GM20431 (cell line): ENCODE results near the gene SCYL3.

Source experiments
- in situ Hi-C: fragments of 300-500 bp; cut with MseI, MboI; formaldehyde crosslinking; loops from one replicate; pipeline ENCODE4 v1.15.0; 2020; ENCODE audit warnings: low sequenced_read_pairs; ENCODE audit not compliant: unreplicated experiment

Gene SCYL3

GRCh38 chr1:169902751-169903150 is 9.1 kb upstream of the SCYL3 start:
- in situ Hi-C loops = no loop called here

DNA sequence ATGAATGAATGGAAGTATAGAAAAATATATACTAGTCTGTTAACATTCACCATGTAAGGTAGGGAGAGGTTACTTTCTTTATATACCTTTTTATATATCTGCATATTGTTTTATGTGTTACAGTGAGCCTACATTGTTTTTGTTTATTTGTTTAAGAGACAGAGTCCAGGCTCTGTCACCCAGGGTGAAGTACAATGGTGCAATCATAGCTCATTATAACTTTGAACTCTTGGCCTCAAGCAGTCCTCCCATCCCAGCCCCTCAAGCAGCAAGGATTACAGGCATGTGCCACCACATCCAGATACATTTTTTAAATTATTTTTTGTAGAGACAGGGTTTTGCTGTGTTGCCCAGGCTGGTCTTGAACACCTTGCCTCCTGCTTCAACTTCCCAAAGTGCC is 7.4 kb upstream of the SCYL3 start:
- in situ Hi-C loops = no loop called here

DNA sequence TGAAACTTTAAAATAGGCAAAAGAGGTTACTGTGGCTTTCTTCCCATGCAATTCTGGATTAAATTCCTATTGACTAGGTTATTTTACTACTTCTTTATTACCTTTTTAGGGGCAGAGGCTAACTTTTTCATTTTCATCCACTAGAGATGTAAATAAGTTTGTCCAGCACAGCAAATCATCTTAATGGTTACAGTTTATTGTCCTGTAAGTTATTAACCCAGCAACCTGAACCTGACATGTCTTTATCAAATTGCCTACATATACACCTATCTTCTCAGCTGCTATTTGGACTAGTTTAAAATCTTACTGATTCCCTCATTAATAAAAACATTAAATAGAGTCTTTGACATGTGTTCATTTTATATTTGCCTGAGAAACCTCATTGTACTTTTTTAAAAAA is 6.9 kb upstream of the SCYL3 start:
- in situ Hi-C loops = no loop called here

DNA sequence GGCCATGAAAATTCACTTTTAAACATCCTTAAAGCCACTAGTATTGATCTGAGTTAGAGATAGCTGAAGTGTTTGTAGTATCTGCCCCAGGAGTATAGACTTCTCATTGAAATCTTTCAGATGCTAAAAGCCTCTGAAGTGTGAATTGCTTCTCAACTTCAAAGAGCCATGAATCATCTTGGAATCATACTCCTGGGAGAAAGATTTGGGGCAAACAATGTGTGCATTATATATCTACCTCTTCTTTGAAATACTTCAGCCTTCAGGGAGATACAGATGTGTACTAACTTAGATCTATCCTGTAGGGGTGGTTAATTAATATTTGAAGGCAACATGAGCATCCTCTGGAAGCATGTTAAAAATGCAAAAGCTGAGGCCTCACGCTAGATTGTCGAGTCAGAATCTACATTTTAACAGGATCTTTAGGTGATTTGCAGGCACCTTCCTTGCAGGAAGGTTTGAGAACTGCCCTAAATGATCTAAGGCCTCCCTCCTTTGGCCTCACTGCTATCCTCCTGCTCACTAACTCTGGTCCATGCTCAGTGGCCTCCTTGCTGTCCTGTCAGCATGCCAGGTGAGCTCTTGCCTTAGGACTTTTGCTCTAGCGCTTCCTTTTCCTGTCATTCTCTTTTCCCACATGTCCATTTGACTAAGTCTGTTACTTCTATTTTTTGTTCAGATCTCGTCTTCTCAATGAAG is 6.0 kb upstream of the SCYL3 start:
- in situ Hi-C loops = no loop called here

GRCh38 chr1:169896013-169896412 is 2.3 kb upstream of the SCYL3 start:
- in situ Hi-C loops = no loop called here

- in situ Hi-C loops = no loop called here
These were observed 889 bp upstream of the SCYL3 start for GRCh38 chr1:169894424-169895145.

DNA sequence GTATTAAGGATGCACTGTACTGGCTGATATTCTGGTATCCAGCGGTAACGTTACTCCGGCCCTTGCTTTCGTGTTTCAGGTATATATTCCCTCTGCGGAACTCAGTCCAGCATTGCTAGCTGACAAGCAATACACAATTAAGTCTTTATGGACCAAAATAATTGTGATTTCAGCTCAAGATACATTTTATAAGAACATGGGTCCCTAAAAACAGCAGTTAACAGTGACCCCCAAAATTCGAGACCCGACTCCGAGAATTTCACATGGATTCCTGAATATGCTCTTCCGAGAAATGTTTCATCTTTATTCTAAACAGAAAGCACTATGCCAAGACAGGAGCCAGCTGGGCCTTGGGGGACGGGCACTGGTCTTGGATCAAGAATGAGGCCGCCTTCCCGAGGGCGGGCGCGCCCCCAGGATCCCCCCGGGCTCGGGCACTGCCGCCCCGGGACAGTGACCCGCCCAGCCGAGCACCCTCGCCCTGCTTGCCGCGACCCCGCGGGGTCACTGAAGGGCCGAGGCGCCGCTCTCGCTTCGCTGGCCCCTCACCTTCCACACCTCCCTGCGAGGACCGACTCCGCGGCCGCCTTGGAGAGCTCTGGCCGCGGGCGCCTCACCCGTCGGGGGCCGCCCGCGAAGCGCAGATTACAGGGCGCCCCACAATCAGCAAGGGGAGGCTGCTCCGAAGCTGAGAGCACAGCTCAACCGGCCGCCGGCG is 610 bp downstream of the SCYL3 start:
- in situ Hi-C loops = no loop called here

- in situ Hi-C loops = no loop called here
These were observed 1.3 kb downstream of the SCYL3 start for GRCh38 chr1:169892176-169892926.

DNA sequence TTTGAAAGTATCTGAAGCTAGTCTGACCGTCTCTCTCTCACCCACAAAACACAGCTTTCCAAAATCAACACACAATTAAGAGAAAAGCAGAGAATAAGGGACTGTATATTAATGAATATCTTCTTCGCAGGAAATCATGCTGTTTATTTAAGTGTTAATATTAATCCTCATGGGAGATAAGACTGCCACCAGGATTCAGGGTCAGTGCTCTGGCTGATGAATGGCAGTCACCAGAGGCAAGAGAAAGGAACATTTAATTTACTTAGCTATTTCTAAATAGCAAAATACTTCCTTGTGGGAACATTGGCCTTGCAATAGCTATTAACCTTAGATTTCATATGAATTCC is 2.2 kb downstream of the SCYL3 start:
- in situ Hi-C loops = no loop called here

GRCh38 chr1:169890761-169891538 is 2.7 kb downstream of the SCYL3 start:
- in situ Hi-C loops = no loop called here

DNA sequence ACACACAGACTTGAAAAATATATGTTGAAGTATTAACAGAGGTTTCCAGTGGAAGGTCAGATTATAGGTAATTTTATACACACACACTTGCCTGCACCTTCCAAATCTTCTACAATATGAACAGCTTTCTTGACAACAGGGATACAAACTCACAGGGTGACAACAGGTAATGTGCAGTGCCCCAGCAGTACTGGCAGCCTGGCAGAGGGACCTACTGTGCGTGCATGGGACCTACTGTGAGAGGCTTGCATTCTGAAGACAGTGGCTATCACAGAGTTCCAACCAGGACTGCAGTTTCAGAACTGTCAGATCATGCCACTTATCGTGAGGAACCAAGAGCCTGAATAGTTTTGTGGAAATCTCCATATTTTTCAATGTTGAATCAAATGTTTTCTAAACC is 3.8 kb downstream of the SCYL3 start:
- in situ Hi-C loops = no loop called here

- in situ Hi-C loops = no loop called here
These were observed 6.8 kb downstream of the SCYL3 start for GRCh38 chr1:169886931-169887330.

DNA sequence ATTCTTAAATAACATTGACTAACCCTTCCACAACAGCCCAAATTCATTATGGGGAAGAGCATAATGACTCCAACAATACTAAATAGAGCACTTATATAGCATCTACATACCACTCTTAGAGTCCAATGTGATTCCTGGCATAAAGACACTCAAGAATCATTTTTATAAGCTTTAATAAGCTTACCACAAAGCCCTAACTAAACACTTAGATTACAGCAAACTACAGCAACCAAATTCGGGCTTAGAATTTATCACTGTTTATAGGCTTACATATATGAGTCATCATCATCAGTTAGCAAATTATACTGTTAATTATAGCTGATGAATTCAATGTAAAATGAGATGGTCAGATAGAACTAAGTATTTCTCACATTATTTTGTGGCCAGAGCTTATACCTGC is 7.3 kb downstream of the SCYL3 start:
- in situ Hi-C loops = no loop called here

GRCh38 chr1:169885207-169885606 is 8.5 kb downstream of the SCYL3 start:
- in situ Hi-C loops = no loop called here

- in situ Hi-C loops = no loop called here
These were observed 9.1 kb downstream of the SCYL3 start for GRCh38 chr1:169884634-169885033.

- in situ Hi-C loops = no loop called here
These were observed 11.6 kb downstream of the SCYL3 start for GRCh38 chr1:169882039-169882511.

DNA sequence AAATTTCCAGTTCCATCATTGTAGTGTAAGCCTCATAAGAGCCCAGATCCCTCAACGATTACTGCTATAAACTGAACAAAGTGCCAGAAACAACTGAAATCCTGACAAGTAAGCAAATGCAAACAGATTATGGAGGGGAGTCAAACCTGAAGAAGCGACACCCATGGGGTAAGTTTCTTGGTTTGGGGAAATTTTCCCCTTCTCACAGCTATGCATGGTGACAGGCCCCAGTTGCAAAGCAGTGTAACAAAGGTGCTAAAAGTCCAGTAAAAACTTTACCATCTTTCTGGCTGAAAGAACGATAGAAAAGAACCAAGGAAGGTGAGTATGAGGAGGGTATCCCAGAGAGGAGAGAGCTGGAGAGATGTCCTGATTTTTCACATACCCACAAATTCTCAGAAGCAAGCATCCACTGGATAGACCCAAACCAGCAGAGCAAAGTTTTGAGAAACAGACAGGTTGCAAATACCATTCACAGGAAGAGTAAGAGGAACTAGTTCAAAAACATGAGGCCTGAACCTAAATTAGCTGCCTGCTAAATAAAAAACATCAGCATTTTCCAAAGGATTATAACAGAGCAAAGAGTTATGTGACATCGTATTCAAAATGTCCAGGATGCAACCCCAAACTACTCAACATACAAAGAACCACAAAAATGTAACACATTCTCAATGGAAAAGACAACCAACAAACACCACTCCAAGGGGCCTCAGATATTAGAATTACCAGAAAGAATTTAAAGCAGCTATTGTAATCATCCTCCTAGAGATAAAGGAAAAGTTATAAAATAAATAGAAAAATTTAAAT is 14.5 kb downstream of the SCYL3 start:
- in situ Hi-C loops = no loop called here

- in situ Hi-C loops = no loop called here
These were observed 15.2 kb downstream of the SCYL3 start for GRCh38 chr1:169878498-169878897.
